Measurements from ENCODE around the gene ABCC10.

ABCC10 gene

GRCh38 chr6:43499028-43499815, 71.9 kb downstream of the ABCC10 start:
- DNase-seq, result no peak

All from hematopoietic multipotent progenitor cell treated with erythropoietin and hydrocortisone succinate and interleukin-3 and kit ligand, for 4 days (in vitro differentiated cells).